Fibroblast of skin of back (primary cell): Measurements from ENCODE around the gene GZMA.

Experiments
- DNase-seq: peaks from one replicate; pipeline ENCODE4 v3.0.0-alpha.2; 2013

Gene GZMA

DNA sequence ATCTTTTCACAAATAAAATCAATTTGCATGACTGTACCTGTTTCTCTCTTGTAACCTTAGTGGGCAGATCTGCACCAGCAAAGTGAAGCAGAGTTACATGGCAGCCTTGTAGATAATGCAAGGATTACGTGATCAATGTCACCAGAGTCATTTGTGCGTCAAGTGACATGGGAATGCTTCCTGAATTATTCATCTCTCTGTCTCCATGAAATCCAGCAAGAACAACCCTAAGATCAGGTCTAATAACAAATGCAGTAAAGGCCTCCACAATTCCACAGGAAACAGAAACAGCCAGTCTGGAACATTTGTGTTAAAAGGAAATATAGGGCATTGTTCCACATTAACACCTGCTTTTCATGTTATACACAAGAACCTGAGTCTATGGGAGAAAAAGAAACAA, 7.8 kb downstream of the GZMA start:
- no peak for DNase-seq

DNA sequence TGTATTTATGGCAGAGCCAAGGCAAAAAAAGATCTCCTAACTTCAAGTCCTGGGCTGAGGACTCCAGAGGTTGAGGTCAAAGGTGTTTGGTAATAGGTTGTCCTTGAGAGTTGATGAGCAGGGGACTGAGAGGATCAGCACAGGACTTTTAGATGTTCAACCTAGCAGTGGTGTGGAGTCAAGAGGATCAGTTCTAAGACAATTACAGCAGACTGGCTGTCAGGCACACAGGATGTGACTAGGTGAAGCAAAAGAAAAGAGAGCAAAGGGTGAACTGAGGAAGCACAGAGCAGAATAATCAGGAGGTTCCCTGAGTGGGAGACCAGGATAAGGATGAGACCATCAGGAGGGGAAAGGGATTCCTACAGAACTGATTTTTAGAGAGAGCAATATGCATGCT, 10.9 kb downstream of the GZMA start:
- DNase-seq = no peak

DNA sequence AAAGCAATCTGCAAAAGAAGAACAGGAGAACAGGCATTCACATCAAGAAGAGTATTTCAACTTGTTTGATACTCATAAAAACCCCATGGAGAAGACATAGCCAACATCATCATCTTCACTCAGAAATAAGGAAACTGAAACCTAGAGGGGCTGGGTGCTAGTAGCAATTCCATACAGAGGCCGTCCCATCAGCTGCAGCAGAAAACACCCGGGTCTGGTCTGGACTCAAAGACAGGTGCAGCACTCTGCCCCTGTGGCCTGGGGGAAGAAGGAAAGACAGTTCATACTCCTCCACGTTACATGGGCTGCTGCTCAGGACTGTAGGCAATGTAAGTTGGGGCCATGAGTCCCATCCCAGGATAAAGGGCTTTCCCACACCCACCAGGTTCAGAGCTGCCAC, 11.6 kb downstream of the GZMA start:
- DNase-seq = no peak

DNA sequence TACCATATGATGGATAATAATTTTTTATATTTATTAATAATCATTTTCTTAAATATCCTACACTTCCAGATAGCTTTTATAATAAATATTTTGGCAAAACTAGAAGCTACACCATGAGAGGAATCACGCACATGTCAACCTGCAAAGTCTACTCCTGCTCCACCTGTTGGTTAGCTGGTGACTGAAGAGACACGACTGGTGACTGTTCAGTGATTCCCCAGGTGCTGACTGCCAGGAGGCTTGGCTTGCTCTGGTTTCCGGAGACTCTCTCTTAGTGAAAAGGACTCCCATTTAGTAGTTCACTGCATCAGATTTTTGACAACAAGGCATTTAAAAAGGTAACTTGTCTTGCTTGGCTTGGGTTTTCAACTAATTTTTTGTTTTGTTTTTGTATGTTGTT, 20.9 kb downstream of the GZMA start:
- no peak for DNase-seq

DNA sequence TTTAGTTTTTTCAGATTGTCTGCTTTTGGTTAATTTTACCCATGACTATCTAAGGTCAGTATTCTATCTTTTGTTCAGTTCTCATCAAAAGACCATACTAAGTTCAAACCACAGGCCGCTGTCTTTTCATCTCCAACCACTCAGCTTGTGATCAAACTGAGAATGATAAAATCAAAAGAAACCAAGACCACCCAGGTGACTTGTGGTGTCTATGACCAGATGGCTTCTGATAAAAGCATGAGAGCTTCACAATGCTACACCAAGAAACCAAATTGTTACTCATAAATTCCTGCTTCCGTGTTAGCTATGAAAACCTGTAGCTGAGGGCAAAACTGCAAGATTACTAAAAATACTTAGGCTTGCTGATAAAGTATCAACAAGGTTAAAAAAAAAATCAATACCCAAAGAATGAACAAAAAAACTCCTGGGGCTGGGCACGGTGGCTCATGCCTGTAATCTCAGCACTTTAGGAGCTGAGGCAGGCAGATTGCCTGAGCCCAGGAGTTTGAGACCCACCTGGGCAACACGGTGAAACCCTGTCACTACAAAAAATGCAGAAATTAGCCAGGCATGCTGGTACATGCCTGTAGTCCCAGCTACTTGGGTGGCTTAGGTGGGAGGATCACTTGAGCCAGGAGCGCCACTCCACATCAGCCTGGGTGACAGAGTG, 31.7 kb downstream of the GZMA start:
- no peak for DNase-seq

DNA sequence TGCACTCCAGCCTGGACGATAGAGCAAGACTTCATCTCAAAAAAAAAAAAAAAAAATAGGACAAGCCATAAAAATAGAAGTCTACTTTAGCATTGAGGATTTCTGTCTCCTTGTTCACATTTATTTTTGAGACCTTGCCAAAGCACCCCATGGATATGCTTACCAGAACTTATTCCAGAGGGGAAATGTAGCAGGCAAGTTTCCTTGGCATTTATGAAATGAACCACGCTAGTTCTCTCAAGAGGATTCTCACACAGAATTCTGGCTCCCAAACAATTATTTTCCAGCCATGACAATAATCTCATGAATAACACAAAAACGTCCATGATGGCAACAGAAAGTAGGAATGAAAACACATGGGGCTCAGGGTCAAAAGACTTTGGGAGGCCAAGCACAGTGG, 34.1 kb downstream of the GZMA start:
- peak; percentile 29 for DNase-seq

DNA sequence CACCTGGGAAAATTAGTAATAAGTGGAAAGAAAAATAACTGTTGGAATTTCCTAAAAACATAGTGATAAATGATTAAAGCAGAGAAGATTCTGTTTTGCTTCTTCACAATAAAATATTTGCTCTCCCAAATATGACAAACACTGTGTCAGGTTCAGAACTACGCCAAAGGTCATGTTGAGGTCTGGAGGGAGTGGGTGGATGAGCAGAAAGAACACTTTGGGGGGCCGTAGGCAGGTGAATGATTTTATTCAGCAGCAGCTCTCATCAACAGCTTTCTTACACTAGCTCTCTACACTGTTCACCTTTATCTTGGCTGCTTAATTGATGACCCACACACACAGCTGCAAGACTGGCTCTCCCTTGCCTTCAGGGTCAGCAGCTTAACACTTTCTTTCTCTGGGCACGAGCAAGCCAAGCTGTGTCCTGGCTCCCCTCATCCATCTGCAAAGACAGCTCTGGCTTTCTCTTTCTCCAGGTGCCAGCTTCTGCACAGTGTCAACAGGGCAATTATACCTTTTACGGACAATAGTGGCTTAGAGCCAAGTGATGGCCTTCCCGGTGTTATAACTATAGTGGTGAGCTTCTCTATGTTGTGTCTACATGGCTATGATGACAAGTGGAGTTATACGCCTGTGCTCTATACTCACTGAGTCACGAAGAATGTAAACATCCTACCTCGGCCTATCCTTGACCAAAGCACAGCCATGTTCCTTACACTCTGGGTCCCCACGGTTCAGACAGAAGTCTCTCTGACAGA, 38.6 kb downstream of the GZMA start:
- DNase-seq = no peak

DNA sequence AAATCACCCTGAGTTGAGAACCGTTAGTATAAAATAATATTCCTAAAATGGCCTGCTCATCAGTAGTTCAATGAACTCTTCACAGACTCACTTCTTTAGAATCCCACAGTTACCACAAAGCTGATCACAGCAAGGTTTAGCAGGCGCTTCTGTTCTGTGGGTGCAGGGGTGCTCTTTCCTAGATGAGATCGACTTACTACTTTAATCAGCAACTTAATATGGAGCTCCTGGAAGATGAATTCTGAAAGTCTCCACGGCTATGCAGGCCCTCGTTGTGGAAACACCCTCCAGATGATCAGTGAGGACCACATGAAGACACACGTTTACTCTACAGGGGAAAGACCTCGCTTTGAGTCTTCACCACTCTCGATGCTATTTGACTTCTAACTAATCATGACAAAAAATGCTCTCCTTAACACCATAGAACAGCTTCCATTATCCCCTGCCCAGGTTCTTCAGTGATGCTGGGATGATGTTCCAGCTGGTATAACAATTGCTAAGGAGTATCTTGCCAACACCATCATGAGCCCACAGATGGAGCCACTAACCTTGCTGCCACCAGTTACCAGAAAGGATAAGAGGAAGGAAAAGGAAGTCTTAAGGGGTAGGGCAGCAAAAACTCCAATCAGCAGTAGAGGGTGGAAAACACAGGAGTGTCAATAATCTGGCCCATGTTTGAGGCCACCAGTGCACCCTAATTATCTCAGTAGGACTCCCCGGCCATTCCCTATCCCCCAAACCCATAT, 39.7 kb downstream of the GZMA start:
- no peak for DNase-seq

DNA sequence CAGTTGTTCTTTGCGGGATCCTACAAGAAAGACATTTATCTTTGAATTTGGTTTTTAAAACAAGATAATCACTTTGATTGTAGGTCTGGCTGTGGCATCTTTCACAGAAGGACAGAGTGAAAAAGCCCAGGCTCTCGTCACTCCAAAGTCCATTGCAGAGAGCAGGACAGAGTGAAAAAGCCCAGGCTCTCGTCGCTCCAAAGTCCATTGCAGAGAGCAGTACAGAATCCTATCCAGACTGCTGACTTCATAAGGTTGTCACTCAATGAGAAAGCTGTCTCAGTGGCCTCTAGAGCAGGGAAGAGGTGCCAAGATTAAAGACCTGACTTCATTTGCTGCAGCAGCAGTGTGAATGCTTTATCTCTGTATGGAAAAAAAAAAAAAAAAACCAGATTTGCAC, 41.2 kb downstream of the GZMA start:
- no peak for DNase-seq

DNA sequence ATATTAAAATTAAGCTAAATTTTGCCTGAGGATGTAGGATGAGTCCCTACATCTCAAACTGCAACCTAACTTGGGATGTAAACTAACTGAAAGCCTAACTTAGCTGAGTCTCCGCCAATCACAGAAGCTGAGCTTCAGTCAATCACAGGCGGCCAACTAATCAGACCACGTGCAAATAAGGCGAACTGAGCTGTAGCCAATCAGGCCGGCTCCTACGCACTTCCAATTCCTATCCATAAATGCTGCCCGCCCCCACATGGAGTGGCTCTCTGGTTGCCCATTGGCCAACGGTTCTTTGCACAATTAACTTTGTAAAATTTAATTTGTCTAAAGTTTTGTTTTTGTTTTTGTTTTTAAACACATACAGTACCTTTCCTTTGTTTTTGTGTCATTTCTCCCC, 43.6 kb downstream of the GZMA start:
- DNase-seq = no peak

DNA sequence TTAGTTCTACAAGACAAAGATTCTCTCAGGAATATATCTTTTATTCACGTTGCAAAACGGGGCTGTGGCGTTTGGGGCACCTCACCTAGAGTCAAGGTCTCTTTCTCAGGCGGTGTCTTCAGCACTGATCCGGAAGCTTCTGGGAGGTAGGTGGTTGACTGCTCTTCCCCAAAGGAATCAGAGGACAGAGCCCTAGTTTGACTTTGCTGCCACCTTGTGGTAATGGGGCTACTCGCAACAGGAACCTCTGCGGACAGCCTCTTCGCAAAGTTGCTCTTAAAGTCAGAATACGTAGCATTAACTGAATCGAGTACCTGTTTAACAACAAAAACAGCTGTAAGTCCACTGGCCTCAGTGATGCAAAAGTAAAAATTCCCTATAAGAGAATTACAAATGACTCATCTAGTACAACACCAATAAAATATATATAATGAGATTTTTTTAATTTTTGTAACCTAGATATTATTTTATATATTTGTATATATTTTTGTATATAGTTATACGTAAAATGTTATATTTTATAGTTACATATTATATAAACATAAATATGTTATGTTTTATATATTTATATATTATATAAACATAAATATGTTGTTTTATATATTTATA, 44.2 kb downstream of the GZMA start:
- DNase-seq = peak; percentile 83

DNA sequence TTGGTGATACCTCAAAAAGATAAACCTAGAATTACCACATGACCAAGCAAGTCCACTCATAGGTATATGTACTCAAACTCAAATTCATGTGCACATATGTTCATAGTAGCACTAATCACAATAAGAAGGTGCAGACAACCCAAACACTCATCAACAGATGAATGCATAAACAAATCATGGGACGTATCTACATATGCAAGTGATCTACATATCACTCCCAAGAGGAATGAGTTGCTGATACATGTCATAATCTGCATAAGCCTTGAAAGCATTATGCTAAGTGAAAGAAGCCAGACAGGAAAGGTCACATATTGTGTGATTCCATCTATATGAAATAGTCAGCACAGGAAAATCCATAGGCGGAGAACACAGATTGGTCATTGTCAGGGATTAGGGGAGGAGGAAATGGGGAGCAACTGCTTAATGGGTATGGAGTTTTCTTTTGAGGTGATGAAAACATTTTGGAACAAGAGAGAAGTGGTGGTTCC, 46.9 kb downstream of the GZMA start:
- DNase-seq = no peak

DNA sequence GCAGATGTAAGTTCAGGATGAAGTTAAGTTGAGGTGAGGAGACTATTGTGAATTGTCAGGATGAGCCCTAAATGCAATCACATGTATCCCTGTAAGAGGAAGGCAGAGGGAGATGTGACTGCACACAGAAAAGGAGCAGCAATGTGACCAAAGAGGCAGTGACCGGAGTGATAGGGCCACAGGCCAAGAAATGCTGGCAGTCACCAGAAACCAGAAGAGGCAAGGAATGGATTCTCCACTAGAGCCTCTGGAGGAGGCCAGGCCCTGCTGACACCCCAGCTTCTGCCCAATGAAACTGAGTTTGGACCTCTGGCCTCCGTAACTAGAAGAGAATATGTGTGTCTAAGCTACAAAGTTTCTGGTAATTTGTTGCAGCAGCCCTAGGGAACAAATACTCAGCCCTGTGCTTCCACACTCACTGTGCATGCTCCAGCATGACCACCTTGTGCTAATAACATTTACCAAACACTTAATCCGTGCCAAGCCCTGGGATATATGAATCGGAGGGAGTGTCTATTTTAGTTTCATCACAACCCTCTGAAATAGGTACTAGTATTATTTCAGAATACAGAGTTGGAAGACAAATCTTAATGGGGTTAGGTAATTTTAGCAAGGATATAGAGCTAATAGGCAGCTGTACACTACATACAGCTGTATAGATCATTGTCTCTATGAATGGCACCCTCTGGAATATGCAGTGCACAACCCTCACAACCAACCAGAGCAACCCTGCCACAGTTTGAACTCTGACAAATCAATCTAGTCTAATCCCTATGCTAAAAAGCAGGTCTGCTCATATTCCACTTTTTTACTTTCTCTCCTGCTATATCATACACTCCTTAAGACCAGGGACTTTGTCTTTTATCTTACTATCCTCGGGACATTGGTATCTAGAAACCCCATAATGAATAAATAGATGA, 49.7 kb downstream of the GZMA start:
- DNase-seq = peak; percentile 27

DNA sequence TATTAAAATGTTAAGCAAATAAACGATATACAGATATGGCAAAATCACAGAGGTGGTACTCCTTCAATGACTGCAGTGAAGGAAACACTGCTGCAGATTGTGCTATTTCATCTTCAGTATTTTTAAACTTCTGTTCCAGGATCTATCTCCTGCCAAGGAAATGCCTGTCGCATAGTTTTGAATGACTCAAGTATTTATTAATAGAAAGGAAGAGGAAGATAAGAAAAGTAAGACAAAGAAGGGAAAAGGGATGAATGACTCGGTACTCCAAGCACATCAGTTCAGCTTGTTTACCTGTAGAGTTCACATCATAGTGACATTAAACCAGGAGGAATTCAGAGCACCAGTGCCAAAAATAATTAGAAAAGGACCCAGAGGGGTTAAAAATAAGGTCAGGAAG, 52.4 kb downstream of the GZMA start:
- DNase-seq = peak; percentile 84
